Activated T-cell treated with anti-CD3 and anti-CD28 coated beads for 48 hours (primary cell): Measurements from ENCODE around the gene DAP.
A peak's percentile ranks its signal among the peaks of the same experiment; 100 is the strongest.
"Not testable (repeated sequence)": the region's sequence is repeated elsewhere in the genome, so short reads cannot be mapped to it uniquely, and the experiment has no call there.

Experiments used
- DNase-seq: peaks from one replicate; pipeline ENCODE4 v3.0.0-alpha.2; 2020; ENCODE audit warnings: low read depth

The DAP gene

DNA sequence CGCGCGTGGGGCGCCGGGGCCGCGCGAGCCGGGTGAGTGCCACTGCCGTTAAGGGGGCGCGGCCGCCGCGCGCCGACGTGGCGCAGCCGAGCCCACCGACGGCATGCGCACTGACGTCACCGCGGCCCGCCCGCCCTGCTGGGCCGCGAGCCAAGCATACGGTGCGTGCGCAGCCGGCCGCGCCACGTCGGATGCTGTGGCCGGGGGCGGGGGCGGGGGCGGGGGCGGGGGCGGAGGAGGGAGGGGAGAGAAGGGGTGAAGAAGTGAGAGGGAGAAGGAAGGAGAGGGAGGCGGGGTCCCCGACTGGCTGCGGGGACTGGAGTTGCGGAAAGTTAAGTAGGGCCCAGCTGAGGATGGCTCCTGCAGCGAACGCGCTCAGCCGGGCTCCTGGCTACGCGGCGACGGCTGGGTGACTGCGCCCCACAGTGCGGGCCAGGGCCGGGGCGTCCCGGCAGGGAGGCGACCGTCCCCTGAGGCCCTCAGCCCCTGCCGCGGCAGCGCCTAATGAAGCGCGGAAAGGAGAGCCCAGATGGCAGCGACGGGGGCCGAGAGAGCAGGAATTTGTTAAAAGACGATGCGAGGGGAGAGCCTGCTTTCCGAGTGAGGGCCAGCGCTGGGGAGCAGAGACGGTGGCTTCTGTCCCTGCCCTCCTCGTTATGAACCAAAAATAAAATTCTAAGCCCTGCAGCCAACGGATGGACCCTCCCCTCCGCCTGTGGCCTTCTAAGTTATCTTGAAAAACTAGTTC, at the start of gene DAP:
DAP (minus strand) TSS at position 50 of the 748 bp plus-strand sequence. CDS start 166 bp downstream, outside the sequence.
- peak; percentile 86 for DNase-seq

DNA sequence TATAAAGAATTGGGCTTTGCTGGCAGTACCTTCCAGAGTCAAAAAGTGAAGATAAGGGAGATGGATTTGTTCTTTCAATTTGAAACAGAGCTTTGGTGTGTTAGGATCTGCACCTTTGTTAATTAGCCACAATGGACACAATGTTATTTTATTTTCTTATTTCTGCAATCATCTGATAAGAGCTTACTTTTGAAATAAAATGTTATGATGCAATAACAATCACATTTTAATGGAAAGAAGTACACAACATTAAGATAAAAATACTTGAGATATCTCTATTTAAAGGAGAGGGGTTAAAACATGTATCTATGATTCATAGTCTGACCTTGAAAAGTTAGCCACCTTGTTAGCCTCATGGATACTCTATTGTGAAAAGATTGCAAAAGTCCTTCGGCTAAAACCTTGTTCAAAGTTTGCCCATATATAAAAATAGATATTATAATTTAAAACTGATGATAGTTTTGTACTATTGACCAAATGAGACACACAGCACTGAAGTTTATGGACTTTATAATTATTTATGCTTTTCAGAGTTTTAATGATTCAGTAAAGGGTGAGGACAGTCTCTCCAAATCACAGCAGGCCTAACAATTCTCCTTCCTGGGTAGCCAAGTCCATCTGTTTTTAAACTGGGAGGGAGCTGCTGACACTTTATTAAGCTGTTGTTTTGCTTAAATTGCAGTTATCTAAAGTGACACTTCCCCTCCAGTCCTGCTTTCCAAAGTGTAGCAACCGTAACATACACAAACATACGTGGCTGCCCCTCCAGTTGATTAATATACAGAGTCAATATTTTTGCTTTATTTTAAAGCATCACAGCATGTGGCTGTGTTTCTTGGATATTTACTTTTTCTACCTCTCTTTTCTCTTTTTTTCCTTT, 47.6 kb upstream of the DAP start:
- no peak for DNase-seq

DNA sequence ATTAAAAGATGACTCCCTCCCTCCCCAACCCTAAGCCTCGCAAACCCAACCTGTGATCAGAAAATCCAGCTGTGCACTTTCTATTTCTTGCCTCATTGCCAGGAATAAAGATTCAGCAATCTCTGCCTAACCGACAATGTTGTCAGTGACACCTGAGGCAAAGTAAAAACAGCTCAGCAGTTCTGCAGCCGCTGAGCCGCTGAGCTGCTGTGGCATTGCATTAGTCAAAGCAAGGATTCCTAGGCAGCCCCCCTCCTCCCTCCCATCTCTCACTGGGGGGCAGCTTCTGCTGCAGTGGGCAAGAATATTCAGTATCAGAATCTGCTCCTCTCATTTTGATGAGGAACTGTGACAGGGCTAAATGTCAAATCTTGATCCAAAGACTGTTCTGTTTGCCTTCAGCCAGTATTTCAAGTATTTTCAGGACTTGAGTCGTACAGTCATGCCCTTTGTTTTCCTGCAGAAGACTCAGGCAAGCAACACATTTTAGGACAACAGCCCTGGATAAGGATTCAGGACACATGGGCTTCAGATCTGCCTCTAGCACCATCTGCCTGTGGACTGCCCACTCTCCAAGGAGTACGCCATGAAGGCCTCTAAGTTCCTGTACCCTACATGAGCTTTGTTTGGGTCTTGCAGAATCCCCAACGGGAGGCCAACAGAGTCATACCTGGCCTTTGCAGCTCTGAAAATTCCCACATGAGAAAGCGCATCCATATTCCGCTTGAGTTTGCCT, 41.1 kb upstream of the DAP start:
- DNase-seq, result no peak

DNA sequence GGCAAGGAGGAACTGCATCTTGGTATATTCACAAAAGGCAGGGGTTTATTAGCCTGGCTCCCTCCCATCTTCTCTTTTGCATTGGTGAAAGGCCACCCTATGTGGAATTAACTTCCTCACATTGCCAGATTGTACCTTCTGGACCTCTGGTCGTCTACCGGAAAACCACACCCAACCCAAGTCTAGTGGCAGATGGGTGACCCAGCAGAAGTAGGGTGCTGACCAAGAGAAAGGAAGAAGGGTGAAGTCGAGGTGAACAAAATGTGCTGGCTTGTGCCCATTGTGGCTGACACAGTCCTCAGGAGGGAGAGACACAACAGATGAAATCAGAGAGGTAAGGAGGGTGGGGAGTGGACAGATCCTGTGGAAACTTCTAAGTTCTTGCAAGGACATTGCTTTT, 39.8 kb upstream of the DAP start:
- DNase-seq, result no peak

DNA sequence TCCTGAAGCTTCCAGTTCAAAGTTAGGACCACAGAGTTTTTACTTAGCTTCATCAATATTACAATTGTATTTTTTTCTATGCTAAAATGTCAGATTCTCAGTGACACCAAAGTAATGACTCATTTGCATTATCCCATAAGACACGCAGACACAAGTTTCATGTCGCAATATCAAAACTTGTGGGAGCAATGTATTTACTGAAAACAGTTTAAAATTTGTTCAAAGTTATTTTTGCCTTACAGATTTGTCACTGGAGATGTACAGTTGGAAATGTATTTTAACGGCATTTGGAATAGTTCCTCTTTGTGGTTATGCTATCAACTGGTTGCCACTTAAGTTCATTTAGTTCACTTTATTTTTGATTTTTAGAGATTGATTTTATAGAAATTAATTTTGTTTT, 36.2 kb upstream of the DAP start:
- DNase-seq, result no peak

DNA sequence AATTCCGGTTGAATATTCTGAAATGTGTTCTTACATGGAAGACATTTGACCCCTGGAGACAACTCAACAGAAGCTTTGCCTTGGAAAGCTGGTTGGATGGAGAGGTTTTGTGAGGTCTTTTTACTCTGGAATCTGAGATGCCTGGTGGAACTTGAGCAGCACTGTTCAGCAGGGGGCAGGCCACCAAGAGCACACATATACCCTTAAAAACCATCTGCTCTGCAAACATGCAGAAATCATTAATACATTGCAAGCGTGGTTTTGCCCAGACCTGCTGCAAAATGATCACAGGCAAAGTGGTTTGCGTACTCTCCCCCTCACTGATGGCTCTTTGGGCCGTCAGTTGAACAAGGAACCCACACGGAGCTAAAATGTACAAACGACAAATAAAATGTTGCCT, 32.8 kb upstream of the DAP start:
- DNase-seq, result no peak

DNA sequence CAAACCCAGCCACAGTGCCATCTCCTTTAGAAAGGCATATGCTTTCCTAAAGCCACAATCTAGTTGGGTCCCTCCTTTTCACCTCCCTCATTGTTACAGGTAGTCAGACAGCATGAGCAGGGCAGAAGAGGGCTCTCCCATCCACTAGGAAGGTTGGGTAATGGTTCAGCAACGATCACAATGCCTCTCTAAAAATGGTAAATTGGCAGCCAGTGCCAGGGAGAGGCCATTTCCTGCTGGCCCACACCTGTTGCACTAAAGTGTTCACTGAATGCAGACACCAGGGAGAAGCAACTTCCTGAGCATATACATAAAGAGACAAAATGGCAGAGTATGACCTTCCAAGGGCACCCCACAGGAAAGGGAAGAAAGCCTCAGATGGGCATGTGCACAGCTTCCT, 31.3 kb upstream of the DAP start:
- DNase-seq, result no peak

DNA sequence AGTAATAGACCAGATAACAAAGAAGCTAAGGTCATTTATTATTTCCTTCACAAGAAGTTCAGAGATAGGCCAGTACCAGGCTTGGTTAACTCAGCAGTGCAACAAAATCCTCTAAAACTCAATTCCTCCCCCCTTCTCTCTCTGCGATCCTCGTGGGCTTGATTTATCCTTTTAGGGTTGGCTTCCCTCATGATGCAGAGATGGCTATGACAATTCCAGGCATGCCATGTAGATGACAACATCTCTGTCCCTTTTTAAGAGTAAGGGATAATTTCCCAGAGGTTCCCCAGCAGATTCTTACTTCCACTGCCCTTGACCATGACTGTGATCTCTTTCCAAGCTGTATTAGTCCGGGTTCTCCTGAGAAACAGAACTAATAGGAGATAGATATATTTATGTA, 28.7 kb upstream of the DAP start:
- no peak for DNase-seq

GRCh38 chr5:10789021-10789420, 28.0 kb upstream of the DAP start:
- DNase-seq, result no peak

DNA sequence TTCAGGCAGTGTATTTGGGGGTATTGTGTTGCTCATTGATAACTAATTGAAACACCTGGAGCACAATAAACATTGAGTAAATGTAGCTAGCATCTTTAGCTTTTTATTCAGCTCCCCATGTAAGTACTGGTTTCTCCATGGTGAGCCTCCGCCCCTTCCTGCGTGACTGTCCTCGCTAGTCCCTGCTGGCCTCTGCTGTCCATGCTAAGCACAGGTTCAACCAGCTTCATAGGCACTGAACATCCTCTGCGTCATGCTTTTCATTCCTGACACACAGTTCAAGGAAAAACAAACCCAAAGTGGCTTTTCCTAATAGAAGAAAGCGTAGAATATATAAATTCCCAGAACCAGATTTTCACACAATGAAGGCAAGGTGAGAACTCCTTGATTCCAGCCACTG, 27.3 kb upstream of the DAP start:
- DNase-seq, result no peak

- no peak for DNase-seq
These were observed 25.8 kb upstream of the DAP start for GRCh38 chr5:10786835-10787234.

- not testable (repeated sequence) for DNase-seq
These were observed 19.2 kb upstream of the DAP start for GRCh38 chr5:10780208-10780607.

DNA sequence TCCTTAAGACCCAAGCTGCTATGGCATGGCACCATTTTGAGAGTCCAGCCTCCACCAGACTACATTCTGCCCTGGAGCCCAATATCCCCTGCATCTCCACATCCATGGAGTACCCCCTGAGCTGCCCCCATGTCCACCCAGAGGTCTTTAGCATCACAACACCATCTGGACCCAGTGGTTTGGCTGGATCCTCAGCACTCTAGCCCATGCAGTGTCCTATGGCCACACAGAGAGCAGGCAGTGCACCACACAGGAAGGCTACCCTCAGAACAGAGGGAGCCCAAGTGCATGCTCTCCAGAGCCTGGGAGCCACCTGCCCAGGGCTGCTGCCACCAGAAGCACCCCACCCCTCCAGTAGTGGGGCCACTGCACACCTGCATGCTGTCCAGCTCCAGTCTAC, 18.6 kb upstream of the DAP start:
- no peak for DNase-seq

DNA sequence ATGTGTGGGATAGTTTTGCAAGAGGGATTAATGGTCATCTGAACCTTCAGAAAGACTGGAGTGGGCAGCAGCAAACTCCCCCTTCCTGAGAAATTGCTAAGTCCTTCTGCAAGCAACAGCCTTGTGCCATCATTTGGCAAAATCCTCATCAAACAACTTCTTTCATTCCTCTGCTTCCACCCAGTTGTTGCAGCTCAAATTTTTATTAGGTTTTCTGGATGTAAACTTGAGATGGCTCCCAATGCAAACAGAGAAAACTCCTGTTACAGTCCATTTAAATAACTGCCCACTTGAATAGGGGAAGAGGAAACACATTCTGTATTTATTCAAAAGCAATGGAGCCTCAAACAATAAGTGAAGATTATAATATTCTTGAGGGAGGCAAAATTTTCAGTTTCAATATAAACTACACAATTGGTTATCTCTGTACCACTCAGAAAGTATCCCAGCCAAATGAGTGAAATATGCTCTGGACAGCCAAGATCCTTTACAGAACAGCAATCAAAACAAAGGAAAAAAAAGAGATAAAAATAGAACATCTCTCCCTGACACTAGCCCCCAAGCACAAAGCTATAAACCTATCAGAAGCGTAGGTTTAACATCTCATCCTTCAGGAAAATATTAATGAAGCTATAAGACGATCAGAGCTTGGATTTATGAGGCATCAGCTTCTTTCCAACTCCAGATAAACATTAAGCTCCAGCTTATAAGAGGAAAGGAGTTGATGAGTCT, 17.3 kb upstream of the DAP start:
- DNase-seq, result no peak

- DNase-seq, result no peak
These were observed 14.6 kb upstream of the DAP start for GRCh38 chr5:10775646-10776045.

DNA sequence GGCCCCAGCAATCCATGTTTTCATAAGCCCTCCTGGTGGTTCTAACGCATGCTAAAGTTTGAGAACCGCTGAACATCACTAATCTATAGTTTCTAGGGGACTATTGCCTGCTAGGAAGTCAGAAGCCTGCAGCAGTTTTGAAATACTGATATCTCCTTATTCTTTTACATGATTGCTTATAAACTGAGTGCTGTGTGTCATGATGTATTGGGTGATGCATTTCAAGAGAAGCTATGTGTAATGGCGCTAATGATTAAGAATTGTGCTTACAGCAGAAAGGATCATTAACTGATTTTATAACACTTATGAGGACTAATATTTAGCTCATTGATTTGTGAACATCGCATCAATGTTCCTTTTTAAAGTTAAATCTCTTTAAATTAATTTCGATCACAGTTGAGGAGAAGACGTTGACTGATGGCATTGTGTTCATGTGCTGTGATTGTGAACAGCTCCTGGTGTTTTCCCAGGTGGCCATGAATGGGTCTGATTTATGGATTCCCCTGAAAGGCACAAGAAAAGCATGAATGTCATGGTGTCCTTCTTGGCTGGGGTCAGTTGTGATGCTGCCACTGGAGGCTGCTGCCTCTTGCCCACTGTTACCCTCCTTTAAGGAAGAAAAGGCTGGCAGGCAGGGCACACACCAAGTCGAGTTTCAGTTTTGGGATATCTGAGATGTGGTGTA, 12.0 kb upstream of the DAP start:
- no peak for DNase-seq

GRCh38 chr5:10768328-10768899, 7.4 kb upstream of the DAP start:
- no peak for DNase-seq

- no peak for DNase-seq
These were observed 1.9 kb upstream of the DAP start for GRCh38 chr5:10762776-10763500.

GRCh38 chr5:10761933-10762775, 1.1 kb upstream of the DAP start:
- no peak for DNase-seq

GRCh38 chr5:10760921-10761184, 181 bp downstream of the DAP start:
- no peak for DNase-seq
